Measurements from ENCODE around the gene NFIB. TPM values are rescaled to one million over a fixed set of nuclear protein-coding genes. Genes with fewer than 3 reads are reported as not detected.

Gene NFIB
- total and polyA plus RNA-seq, 2 of the 13 experiments (the other 11 are each of a cell fraction or from before 2014, with no cell fraction given), result 0.98 to 4.6 TPM

- WGBS (ENCODE audit: low lambda C conversion rate), result 22% methylated on average over 4 of the region's 4 CpGs
- BruUV-seq (replicated peaks), result no TSS peak
- intact Hi-C loops (cut with micrococcal nuclease; ENCODE audit: unreplicated experiment) (no loop called here), in situ Hi-C loops (cut with HindIII; ENCODE audit: extremely low pct_ligation_motif_present, low pct_unique_long_range_greater_than_20kb) (loop anchor here (5.0 kb wide), 1 partner anchor 285 kb away; no protein-coding TSS in a partner anchor)
- Histone ChIP-seq H3K36me3 (replicated peaks in 1 of 2; ENCODE audit: control insufficient read depth in 1 of 2, insufficient read depth in 2 of 2, low read length in 2 of 2) (no peaks in the 10 kb centered on the region), H3K27me3 (ENCODE audit: control insufficient read depth in 1 of 2, insufficient read depth in 2 of 2, low read length in 2 of 2) (peaks cover 0 to 7% of the 10 kb centered on the region in 2 experiments; a peak in 1 of 5 replicates), H2AFZ (ENCODE audit: low read length) (no peak overlapping the region), H3K79me2 (ENCODE audit: insufficient read depth, low read length) (no peaks in the 10 kb centered on the region), H4K20me1 (ENCODE audit: insufficient read depth, low read length) (no peaks in the 10 kb centered on the region), H3K4me1 (ENCODE audit: insufficient read depth, low read length) (no peaks in the 10 kb centered on the region), H3K9ac (ENCODE audit: insufficient read depth, low read depth, low read length) (no peak overlapping the region), H3K27ac (ENCODE audit: extremely low read length, insufficient read depth, low read length) (no peak overlapping the region), H3K9me3 (ENCODE audit: low read length) (no peaks in the 10 kb centered on the region), H3K4me2 (ENCODE audit: low read depth, low read length) (no peak overlapping the region), H3K4me3 (replicated peaks in 1 of 3; ENCODE audit: insufficient read depth in 1 of 3, low read depth in 2 of 3, low read length in 3 of 3) (no peak overlapping the region)
- no peak for FAIRE-seq
- DNase-seq (ENCODE audit: low spot score), result no peak
- TF ChIP-seq GZF1 (CRISPR knock-in tag; IDR thresholded peaks at IDR 0.05), result no peak
- ChIA-PET POLR2A (no interaction called here), CTCF (ENCODE audit: low intra/inter-chr PET ratio, low total read pairs) (no interaction called here)
- ATAC-seq, result no peak
These were observed 247.1 kb downstream of the NFIB start for GRCh38 chr9:14066831-14067230.

DNA sequence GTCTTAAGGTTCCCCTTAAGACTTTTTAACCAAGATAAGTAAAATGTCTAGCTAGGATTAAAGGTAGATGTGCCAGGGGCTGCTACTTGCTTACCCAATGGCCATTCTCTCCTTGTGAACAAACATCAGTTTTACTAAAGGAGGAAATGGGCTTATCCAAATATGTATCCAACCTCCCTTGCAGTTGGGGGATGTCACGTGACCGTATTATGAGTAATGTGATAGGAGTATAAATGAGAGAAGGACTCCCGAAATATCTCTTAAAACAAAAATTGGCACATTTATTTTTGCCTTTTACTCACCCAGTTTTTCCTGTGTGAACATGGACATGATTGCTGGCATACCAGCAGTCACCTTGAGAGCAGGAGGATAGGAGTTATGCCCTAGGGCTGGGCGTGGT, 247.9 kb downstream of the NFIB start:
- Histone ChIP-seq H3K79me2 (ENCODE audit: insufficient read depth, low read length) (no peaks in the 10 kb centered on the region), H3K27me3 (ENCODE audit: control insufficient read depth in 1 of 2, insufficient read depth in 2 of 2, low read length in 2 of 2) (peaks cover 0 to 7% of the 10 kb centered on the region in 2 experiments; a peak in 1 of 5 replicates), H3K36me3 (replicated peaks in 1 of 2; ENCODE audit: control insufficient read depth in 1 of 2, insufficient read depth in 2 of 2, low read length in 2 of 2) (no peaks in the 10 kb centered on the region), H4K20me1 (ENCODE audit: insufficient read depth, low read length) (no peaks in the 10 kb centered on the region), H2AFZ (ENCODE audit: low read length) (no peak overlapping the region), H3K27ac (ENCODE audit: extremely low read length, insufficient read depth, low read length) (no peak overlapping the region), H3K9ac (ENCODE audit: insufficient read depth, low read depth, low read length) (no peak overlapping the region), H3K4me1 (ENCODE audit: insufficient read depth, low read length) (no peaks in the 10 kb centered on the region), H3K4me2 (ENCODE audit: low read depth, low read length) (no peak overlapping the region), H3K4me3 (replicated peaks in 1 of 3; ENCODE audit: insufficient read depth in 1 of 3, low read depth in 2 of 3, low read length in 3 of 3) (no peak overlapping the region), H3K9me3 (ENCODE audit: low read length) (no peaks in the 10 kb centered on the region)
- intact Hi-C loops (cut with micrococcal nuclease; ENCODE audit: unreplicated experiment) (no loop called here), in situ Hi-C loops (cut with HindIII; ENCODE audit: extremely low pct_ligation_motif_present, low pct_unique_long_range_greater_than_20kb) (loop anchor here (5.0 kb wide), 1 partner anchor 286 kb away; no protein-coding TSS in a partner anchor)
- TF ChIP-seq MTF2 (CRISPR knock-in tag; IDR thresholded peaks at IDR 0.05; ENCODE audit: borderline replicate concordance) (no peak), PAX8 (CRISPR knock-in tag; IDR thresholded peaks at IDR 0.05; ENCODE audit: borderline replicate concordance) (no peak), RAD51 (IDR thresholded peaks at IDR 0.05; ENCODE audit: borderline replicate concordance) (peak; percentile 82), CERS6 (CRISPR knock-in tag; IDR thresholded peaks at IDR 0.05) (no peak), HOXA5 (CRISPR knock-in tag; IDR thresholded peaks at IDR 0.05) (no peak), FOXA1 (IDR thresholded peaks at IDR 0.05) (no peak), FOXA1 (CRISPR knock-in tag; IDR thresholded peaks at IDR 0.05) (no peak), BCL6 (CRISPR knock-in tag; IDR thresholded peaks at IDR 0.05) (no peak)
- TF ChIP-seq, protein P1, sequence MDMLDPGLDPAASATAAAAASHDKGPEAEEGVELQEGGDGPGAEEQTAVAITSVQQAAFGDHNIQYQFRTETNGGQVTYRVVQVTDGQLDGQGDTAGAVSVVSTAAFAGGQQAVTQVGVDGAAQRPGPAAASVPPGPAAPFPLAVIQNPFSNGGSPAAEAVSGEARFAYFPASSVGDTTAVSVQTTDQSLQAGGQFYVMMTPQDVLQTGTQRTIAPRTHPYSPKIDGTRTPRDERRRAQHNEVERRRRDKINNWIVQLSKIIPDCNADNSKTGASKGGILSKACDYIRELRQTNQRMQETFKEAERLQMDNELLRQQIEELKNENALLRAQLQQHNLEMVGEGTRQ (IDR thresholded peaks at IDR 0.05; ENCODE audit: low read depth, low read length), result peak; percentile 56
- TF ChIP-seq, protein P1 (CRISPR knock-in tag; IDR thresholded peaks at IDR 0.05; ENCODE audit: borderline replicate concordance), result no peak
- 5% methylated on average over 4 of the region's 4 CpGs for WGBS (ENCODE audit: low lambda C conversion rate)
- DNase-seq (ENCODE audit: low spot score) (no peak), ATAC-seq (no peak), FAIRE-seq (no peak)
- ChIA-PET POLR2A (no interaction called here), CTCF (ENCODE audit: low intra/inter-chr PET ratio, low total read pairs) (no interaction called here)
- no TSS peak for BruUV-seq (replicated peaks)

Measured in HepG2 (cell line).